Endodermal cell (in vitro differentiated cells): ENCODE data around the gene REG4. TPM values are rescaled to one million over a fixed set of nuclear protein-coding genes. Genes with fewer than 3 reads are reported as not detected.

ENCODE experiments used
- DNase-seq: peaks from one replicate; pipeline ENCODE4 v3.0.0-alpha.2; 2017
- H3K27ac ChIP-seq: 2 replicates; pipeline ENCODE4 v1.5.1; 2013; ENCODE audit warnings: mild to moderate bottlenecking, low read depth, low read length, moderate library complexity
- H3K27me3 ChIP-seq: 2 replicates; pipeline ENCODE4 v1.6.1; 2013; ENCODE audit warnings: mild to moderate bottlenecking, low read length, moderate library complexity; ENCODE audit not compliant: insufficient read depth, control insufficient read depth, poor library complexity, severe bottlenecking
- H3K36me3 ChIP-seq: 2 replicates; pipeline ENCODE4 v1.7.0; 2013; ENCODE audit warnings: mild to moderate bottlenecking, low read length, moderate library complexity; ENCODE audit not compliant: control insufficient read depth, insufficient read depth
- H3K4me1 ChIP-seq: one replicate; pipeline ENCODE4 v1.7.0; 2013; ENCODE audit warnings: low read length; ENCODE audit not compliant: control insufficient read depth, insufficient read depth
- H3K4me3 ChIP-seq: 2 replicates; pipeline ENCODE4 v1.5.1; 2013; ENCODE audit warnings: mild to moderate bottlenecking, low read length, moderate library complexity
- H3K9ac ChIP-seq: 2 replicates; pipeline ENCODE4 v1.6.1; 2013; ENCODE audit warnings: mild to moderate bottlenecking, low read length, moderate library complexity; ENCODE audit not compliant: poor library complexity, severe bottlenecking; ENCODE audit errors: extremely low read depth
- H3K9me3 ChIP-seq: 2 replicates; pipeline ENCODE4 v1.6.1; 2013; ENCODE audit warnings: mild to moderate bottlenecking, low read length, moderate library complexity; ENCODE audit not compliant: control insufficient read depth
- H3K27ac Mint-ChIP-seq: 2 replicates; pipeline ENCODE4 v1.8.0; 2020; ENCODE audit warnings: mixed read lengths
- H3K27me3 Mint-ChIP-seq: 2 replicates; pipeline ENCODE4 v1.8.0; 2021; ENCODE audit warnings: mild to moderate bottlenecking, mixed read lengths; ENCODE audit not compliant: insufficient read depth
- H3K36me3 Mint-ChIP-seq: 2 replicates; pipeline ENCODE4 v1.8.0; 2020; ENCODE audit warnings: low read depth, mixed read lengths
- H3K4me1 Mint-ChIP-seq: 2 replicates; pipeline ENCODE4 v1.8.0; 2020; ENCODE audit warnings: mixed read lengths
- H3K4me3 Mint-ChIP-seq: 2 replicates; pipeline ENCODE4 v1.8.0; 2020; ENCODE audit warnings: mild to moderate bottlenecking, moderate library complexity, mixed read lengths
- H3K9me3 Mint-ChIP-seq: 2 replicates; pipeline ENCODE4 v1.8.0; 2020; ENCODE audit warnings: mild to moderate bottlenecking, mixed read lengths
- WGBS, 2 experiments: methylation state at CpG; one replicate each; pipeline versions ENCODE4 v1.1.5 to v1.1.7; 2013; ENCODE audit warnings: missing lambda C conversion rate in 2 of 2, mixed read lengths in 1 of 2; ENCODE audit not compliant: insufficient coverage in 1 of 2, insufficient read length in 1 of 2; 5-methylcytosine and 5-hydroxymethylcytosine counted together
- total RNA-seq, 2 donors: library from RNA; stranded (reverse); fragmentation: NEBNext Ultra II Directional in 1 of 2; extraction: Animal tissue kit (Norgen Biotek cat#: 25700) in 1 of 2; gene quantifications; 2 replicates in 1 of 2; 3 replicates in 1 of 2; pipeline ENCODE4 v1.2.1, GENCODE V29; 2021
- TF ChIP-seq, protein P1 (sequence below): fragments of 200-600 bp; sonication (generic); conservative IDR thresholded peaks from 2 replicates; pipeline ENCODE4 v1.5.0; 2021; ENCODE audit warnings: antibody characterized with exemption, mild to moderate bottlenecking

The REG4 gene
- total RNA-seq, 2 donors from 2014 or later, result not detected

DNA sequence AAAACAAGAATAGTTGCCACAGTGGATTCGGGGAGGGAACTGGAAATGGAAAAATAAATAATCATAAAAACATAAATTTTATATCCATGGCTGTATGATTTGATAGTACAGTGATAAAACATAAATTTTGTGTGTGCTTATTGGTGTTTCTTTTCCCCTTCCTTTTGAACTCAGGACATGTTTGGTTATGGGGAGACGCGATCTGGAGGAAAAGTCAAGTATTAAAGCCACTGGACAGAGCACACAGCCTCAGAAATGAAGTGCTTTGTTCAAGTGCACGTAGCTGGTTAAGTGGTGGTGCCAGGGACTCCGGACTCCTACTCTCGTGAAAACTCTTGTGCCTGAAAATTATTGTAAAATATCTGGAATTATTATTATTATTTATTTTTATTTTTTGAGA, 32.9 kb downstream of the REG4 start:
- DNase-seq, result no peak
- no peak overlapping the region for H3K27ac Mint-ChIP-seq
- 98 to 100% methylated on average over 1 to 5 of the region's 6 CpGs for WGBS, 2 experiments
- H3K9me3 Mint-ChIP-seq, result no peaks in the 10 kb centered on the region
- no peaks in the 10 kb centered on the region for H3K27me3 Mint-ChIP-seq
- H3K4me3 Mint-ChIP-seq, result no peak overlapping the region
- Histone ChIP-seq H3K36me3 (no peaks in the 10 kb centered on the region), H3K4me3 (no peak overlapping the region), H3K9me3 (no peaks in the 10 kb centered on the region), H3K9ac (no peak overlapping the region), H3K4me1 (peaks cover 28% of the 10 kb centered on the region), H3K27me3 (no peaks in the 10 kb centered on the region), H3K27ac (no peak overlapping the region)
- H3K4me1 Mint-ChIP-seq, result peaks cover 46% of the 10 kb centered on the region
- no peaks in the 10 kb centered on the region for H3K36me3 Mint-ChIP-seq
- TF ChIP-seq, protein P1, sequence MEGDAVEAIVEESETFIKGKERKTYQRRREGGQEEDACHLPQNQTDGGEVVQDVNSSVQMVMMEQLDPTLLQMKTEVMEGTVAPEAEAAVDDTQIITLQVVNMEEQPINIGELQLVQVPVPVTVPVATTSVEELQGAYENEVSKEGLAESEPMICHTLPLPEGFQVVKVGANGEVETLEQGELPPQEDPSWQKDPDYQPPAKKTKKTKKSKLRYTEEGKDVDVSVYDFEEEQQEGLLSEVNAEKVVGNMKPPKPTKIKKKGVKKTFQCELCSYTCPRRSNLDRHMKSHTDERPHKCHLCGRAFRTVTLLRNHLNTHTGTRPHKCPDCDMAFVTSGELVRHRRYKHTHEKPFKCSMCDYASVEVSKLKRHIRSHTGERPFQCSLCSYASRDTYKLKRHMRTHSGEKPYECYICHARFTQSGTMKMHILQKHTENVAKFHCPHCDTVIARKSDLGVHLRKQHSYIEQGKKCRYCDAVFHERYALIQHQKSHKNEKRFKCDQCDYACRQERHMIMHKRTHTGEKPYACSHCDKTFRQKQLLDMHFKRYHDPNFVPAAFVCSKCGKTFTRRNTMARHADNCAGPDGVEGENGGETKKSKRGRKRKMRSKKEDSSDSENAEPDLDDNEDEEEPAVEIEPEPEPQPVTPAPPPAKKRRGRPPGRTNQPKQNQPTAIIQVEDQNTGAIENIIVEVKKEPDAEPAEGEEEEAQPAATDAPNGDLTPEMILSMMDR, result no peak

DNA sequence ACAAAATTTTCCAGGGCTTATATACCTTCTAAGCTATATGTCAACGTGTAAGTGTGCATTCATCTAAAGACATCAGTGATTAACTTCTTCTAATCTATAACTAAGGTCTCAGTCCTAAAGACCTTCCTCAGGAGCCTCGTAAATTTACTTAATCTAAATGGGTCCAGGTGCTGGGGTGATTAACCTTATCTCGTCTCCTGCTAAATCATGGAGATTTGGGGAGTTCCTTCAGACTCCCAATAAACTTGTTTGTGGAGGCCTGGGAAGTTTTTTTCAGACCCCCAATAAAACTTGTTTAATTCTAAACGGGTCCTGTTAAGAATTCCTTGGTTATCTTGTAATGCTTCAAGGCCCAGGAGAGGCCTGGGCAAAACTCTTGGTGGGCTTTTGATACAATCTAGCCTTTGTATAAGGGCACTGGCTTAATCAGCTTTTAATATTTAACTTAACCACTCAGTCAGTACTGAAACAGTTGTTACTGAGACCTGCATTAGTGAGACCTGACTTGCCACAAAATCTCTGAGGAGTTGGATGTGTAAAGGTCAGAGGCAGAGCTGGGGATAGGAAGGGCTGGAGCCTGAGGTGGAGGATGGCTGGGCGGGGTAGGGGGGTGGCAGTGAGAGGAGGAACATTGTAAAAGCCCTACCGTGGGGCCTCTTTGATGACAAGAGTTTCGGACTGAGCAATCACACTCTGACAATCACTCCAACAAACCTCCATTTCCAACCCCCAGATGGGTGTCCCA, 36.3 kb downstream of the REG4 start:
- Mint-ChIP-seq H3K4me1 (peaks cover 41% of the 10 kb centered on the region), H3K36me3 (no peaks in the 10 kb centered on the region), H3K4me3 (peak overlapping the region; percentile 7), H3K27ac (peak overlapping the region; percentile 3), H3K9me3 (no peaks in the 10 kb centered on the region), H3K27me3 (no peaks in the 10 kb centered on the region)
- no peaks in the 10 kb centered on the region for H3K27me3 ChIP-seq
- TF ChIP-seq, protein P1, result no peak
- H3K9ac ChIP-seq, result no peak overlapping the region
- peak overlapping the region; percentile 0 for H3K4me3 ChIP-seq
- peaks cover 26% of the 10 kb centered on the region for H3K4me1 ChIP-seq
- WGBS, 2 experiments, result 80 to 90% methylated on average over 3 to 7 of the region's 7 CpGs
- H3K27ac ChIP-seq, result no peak overlapping the region
- H3K9me3 ChIP-seq, result no peaks in the 10 kb centered on the region
- no peak for DNase-seq
- no peaks in the 10 kb centered on the region for H3K36me3 ChIP-seq

DNA sequence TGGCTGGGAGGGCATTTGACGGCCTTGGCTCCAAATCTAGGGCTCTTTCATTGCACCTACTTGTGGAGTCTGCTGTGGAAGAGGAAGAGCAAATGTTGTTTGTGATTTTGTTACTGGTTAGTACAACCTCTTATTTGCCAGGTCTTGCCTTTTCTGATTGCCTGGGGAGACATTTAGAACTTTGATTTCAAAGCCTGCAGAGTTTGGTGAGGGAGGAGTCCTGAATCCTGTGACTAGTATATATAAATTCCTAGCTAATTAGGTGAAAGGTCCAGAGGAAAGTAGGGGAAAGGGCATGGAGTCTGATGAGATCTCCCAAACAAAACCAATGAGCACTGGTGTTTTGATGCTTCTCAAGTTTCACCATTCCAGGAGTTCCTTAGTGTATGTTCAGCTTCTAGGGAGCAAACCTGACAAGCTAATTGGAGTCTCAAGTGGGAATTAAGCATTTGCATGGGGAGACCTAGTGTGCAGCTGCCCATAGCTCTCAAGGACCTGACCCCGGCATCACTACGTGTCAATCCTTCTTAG, 37.5 kb downstream of the REG4 start:
- DNase-seq, result peak; percentile 48
- TF ChIP-seq, protein P1, result no peak

More for the DNA sequence above, 37.5 kb downstream of the REG4 start:
- Histone ChIP-seq H3K9me3 (no peaks in the 10 kb centered on the region), H3K9ac (no peak overlapping the region), H3K27me3 (no peaks in the 10 kb centered on the region), H3K27ac (no peak overlapping the region), H3K4me1 (peaks cover 18% of the 10 kb centered on the region), H3K4me3 (peak overlapping the region; percentile 0), H3K36me3 (no peaks in the 10 kb centered on the region)
- no peaks in the 10 kb centered on the region for H3K27me3 Mint-ChIP-seq
- H3K4me1 Mint-ChIP-seq, result peaks cover 33% of the 10 kb centered on the region
- no peaks in the 10 kb centered on the region for H3K36me3 Mint-ChIP-seq
- H3K9me3 Mint-ChIP-seq, result no peaks in the 10 kb centered on the region
- peak overlapping the region; percentile 71 for H3K27ac Mint-ChIP-seq
- WGBS, 2 experiments, result 46 to 57% methylated on average over 3 of the region's 3 CpGs
- no peak overlapping the region for H3K4me3 Mint-ChIP-seq
